Measurements from ENCODE around the gene HSD11B1. TPM values are rescaled to one million over a fixed set of nuclear protein-coding genes. Genes with fewer than 3 reads are reported as not detected.

The HSD11B1 gene
- total RNA-seq, 1 donor from 2014 or later: not detected

DNA sequence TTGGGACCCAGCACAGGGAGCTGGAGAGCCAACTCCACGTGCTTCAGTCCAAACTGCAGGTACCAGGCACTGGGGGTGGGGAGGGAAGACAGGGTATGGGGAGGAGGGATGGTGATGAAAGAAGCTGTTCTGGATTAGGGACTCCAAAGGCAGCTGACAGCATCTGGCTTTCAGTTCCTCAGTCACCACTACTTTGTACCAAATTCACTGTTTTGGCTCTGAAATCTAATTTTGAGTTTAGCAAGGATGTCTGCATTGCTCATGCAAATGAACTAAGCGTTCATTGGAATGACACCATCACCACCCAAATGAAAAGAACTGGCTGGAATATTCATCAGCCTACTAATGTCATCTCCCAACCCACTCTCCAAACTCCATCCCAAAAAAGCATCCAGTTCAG lies 71.0 kb downstream of the HSD11B1 start:
- no peak for DNase-seq (ENCODE audit: low spot score in 2 of 2, unreplicated experiment in 2 of 2)
- H3K9me3 Mint-ChIP-seq: no peaks in the 10 kb centered on the region
- no peaks in the 10 kb centered on the region for H3K27me3 Mint-ChIP-seq (ENCODE audit: low read depth)
- TF ChIP-seq, protein P1, sequence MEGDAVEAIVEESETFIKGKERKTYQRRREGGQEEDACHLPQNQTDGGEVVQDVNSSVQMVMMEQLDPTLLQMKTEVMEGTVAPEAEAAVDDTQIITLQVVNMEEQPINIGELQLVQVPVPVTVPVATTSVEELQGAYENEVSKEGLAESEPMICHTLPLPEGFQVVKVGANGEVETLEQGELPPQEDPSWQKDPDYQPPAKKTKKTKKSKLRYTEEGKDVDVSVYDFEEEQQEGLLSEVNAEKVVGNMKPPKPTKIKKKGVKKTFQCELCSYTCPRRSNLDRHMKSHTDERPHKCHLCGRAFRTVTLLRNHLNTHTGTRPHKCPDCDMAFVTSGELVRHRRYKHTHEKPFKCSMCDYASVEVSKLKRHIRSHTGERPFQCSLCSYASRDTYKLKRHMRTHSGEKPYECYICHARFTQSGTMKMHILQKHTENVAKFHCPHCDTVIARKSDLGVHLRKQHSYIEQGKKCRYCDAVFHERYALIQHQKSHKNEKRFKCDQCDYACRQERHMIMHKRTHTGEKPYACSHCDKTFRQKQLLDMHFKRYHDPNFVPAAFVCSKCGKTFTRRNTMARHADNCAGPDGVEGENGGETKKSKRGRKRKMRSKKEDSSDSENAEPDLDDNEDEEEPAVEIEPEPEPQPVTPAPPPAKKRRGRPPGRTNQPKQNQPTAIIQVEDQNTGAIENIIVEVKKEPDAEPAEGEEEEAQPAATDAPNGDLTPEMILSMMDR (IDR thresholded peaks at IDR 0.05; ENCODE audit: unreplicated experiment): no peak
- H3K4me1 Mint-ChIP-seq: peaks cover 5% of the 10 kb centered on the region
- peaks cover 5% of the 10 kb centered on the region for H3K36me3 Mint-ChIP-seq
- no peak overlapping the region for H3K27ac Mint-ChIP-seq
- H3K4me3 Mint-ChIP-seq: no peak overlapping the region

DNA sequence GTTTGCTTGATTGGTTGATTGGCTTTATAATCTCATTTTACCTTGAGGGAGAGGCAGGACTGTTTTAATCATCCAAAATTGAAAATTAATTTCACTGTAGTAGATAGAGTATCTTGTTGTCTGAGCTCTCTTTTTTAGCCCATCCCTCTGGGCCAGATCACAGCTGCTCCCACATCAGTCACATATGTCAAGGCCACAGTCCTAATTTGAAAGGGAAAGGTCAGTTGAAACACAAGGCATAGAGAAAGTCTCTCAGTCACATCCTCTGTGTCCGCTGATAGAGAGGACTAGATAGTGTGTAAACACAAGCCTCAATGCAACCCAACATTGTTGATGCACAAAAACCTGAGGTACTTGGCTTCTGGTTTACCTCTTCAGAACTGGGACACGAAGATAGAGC lies 72.9 kb downstream of the HSD11B1 start:
- Mint-ChIP-seq H3K36me3 (peaks cover 5% of the 10 kb centered on the region), H3K27me3 (ENCODE audit: low read depth) (no peaks in the 10 kb centered on the region), H3K27ac (no peak overlapping the region), H3K4me3 (no peak overlapping the region), H3K4me1 (peaks cover 5% of the 10 kb centered on the region), H3K9me3 (no peaks in the 10 kb centered on the region)
- DNase-seq (ENCODE audit: low spot score in 2 of 2, unreplicated experiment in 2 of 2): no peak
- TF ChIP-seq, protein P1 (IDR thresholded peaks at IDR 0.05; ENCODE audit: unreplicated experiment): no peak

DNA sequence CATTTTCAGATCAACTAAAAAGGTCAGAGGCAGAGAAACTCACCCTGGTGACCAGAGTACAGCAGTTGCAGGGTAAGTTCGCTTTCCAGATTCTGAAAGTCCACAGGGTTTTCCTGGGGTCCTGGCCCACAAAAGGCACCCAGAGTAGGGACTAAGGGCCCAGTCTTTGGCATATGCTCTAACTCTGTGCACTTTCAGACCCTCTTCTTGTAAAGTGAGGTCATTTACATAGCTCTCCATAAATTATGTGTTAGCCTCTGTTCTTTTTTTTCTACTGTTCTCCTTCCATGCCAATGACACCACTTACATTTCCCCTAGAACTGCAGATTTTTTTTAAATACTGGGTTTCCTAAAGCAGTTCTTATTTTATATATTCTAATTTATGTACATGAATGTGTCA lies 73.5 kb downstream of the HSD11B1 start:
- Mint-ChIP-seq H3K9me3 (no peaks in the 10 kb centered on the region), H3K36me3 (peaks cover 5% of the 10 kb centered on the region), H3K4me1 (peaks cover 8% of the 10 kb centered on the region), H3K4me3 (no peak overlapping the region), H3K27ac (no peak overlapping the region), H3K27me3 (ENCODE audit: low read depth) (no peaks in the 10 kb centered on the region)
- DNase-seq (ENCODE audit: low spot score in 2 of 2, unreplicated experiment in 2 of 2): no peak
- TF ChIP-seq, protein P1 (IDR thresholded peaks at IDR 0.05; ENCODE audit: unreplicated experiment): no peak

DNA sequence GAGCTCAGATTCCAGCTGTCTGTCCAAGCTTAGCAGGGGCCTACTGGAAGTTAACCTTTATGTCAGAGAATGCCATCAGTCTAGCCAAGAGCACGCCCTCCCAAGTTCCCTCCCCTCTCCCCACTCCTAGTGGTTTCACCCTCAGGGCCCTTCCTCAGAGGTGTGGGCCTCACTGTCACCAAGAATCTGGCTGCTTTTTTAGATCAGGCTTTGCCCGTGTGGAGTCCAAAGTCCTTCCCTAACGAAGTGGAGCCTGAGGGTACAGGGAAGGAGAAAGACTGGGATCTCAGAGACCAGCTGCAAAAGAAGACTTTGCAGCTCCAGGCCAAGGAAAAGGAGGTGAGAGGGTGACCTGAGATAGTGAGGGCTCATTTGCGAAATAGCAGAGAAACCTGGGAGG lies 75.6 kb downstream of the HSD11B1 start:
- no peak overlapping the region for H3K4me3 Mint-ChIP-seq
- H3K9me3 Mint-ChIP-seq: no peaks in the 10 kb centered on the region
- no peak for DNase-seq (ENCODE audit: low spot score in 2 of 2, unreplicated experiment in 2 of 2)
- peaks cover 25% of the 10 kb centered on the region for H3K4me1 Mint-ChIP-seq
- H3K27me3 Mint-ChIP-seq (ENCODE audit: low read depth): no peaks in the 10 kb centered on the region
- no peak overlapping the region for H3K27ac Mint-ChIP-seq
- peaks cover 5% of the 10 kb centered on the region for H3K36me3 Mint-ChIP-seq
- TF ChIP-seq, protein P1 (IDR thresholded peaks at IDR 0.05; ENCODE audit: unreplicated experiment): no peak

DNA sequence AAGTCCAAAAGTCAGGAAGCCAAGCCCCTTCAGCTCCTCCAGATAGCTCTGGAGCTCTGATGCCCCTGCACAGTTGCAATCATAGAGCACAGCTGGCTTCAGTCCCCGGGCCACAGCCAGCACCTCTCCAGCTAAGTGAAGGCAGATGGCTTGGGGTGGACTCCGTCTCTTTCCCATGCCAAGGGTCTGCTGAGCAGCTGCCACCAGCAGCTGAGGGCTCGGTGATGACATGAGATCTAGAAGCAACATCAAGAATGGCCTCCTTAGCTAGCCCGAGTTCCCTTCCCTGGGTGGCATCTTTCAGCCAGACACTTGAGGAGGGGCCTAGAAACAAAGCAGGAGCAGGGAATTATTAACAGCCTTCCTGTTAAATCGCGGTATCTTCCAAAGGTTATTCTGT lies 78.7 kb downstream of the HSD11B1 start:
- peaks cover 13% of the 10 kb centered on the region for H3K27me3 Mint-ChIP-seq (ENCODE audit: low read depth)
- TF ChIP-seq, protein P1 (IDR thresholded peaks at IDR 0.05; ENCODE audit: unreplicated experiment): no peak
- peak overlapping the region; percentile 90 for H3K4me3 Mint-ChIP-seq
- H3K27ac Mint-ChIP-seq: peak overlapping the region; percentile 98
- H3K4me1 Mint-ChIP-seq: peaks cover 25% of the 10 kb centered on the region
- H3K36me3 Mint-ChIP-seq: peaks cover 27% of the 10 kb centered on the region
- no peak for DNase-seq (ENCODE audit: low spot score in 2 of 2, unreplicated experiment in 2 of 2)
- H3K9me3 Mint-ChIP-seq: no peaks in the 10 kb centered on the region

Other genes starting within 250 kb of the HSD11B1 start
- 3.8 to 5.2 TPM (median 4.5 TPM) in 3 replicates for gene CAMK1G, start 121.1 kb upstream of the HSD11B1 start, total RNA-seq
- 34.7 to 37.0 TPM (median 37.0 TPM) in 3 replicates for gene LAMB3, start 52.4 kb upstream of the HSD11B1 start, total RNA-seq
- gene G0S2, start 29.4 kb upstream of the HSD11B1 start, total RNA-seq: 3.6 to 5.6 TPM (median 4.1 TPM) in 3 replicates
- gene TRAF3IP3, start 51.2 kb downstream of the HSD11B1 start, total RNA-seq: 0.85 to 1.2 TPM (median 1.1 TPM) in 3 replicates
- gene C1orf74, start 79.7 kb downstream of the HSD11B1 start, total RNA-seq: 3.5 to 3.8 TPM (median 3.5 TPM) in 3 replicates
- 38.1 to 43.1 TPM (median 39.9 TPM) in 3 replicates for gene IRF6, start 101.3 kb downstream of the HSD11B1 start, total RNA-seq
- gene UTP25, start 123.1 kb downstream of the HSD11B1 start, total RNA-seq: 8.8 to 9.7 TPM (median 9.0 TPM) in 3 replicates
- 1.1 to 1.8 TPM (median 1.7 TPM) in 3 replicates for gene SYT14, start 233.4 kb downstream of the HSD11B1 start, total RNA-seq